GM19239 (cell line): ENCODE results near the gene BCL11B.

Source experiments
- DNase-seq: peaks from one replicate; pipeline ENCODE4 v3.0.0; 2011; ENCODE audit warnings: low spot score; ENCODE audit not compliant: insufficient read length
- FAIRE-seq: peaks from 2 replicates; lab custom pipeline; 2011; peaks lifted over from hg19 to GRCh38; lab: Jason Lieb, UNC

BCL11B gene

DNA sequence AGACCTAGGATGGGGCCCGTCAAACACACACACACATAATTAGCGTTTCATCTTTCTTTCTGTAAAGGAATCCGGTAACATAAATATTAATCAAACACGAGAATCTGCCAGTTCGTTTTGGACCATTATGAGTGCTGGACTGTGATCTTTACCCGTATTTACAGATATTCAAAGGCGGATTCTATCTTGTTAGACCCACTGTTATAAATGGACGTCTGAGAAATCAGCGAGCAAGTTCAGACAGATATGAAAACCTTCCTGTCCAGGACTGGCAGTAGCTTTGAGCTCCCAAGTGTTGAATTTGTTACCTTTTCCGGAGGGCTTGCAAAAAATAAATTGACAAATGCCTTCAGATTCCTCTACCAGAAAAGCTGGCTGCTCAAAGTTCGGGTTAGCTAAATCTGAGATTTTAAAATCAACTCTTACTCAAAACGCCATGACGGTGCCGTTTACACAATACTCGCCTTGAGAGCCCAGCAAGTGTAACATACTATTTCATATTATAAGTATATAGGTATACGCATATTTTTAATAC lies 27.6 kb downstream of the BCL11B start:
- FAIRE-seq (no peak), DNase-seq (no peak)

DNA sequence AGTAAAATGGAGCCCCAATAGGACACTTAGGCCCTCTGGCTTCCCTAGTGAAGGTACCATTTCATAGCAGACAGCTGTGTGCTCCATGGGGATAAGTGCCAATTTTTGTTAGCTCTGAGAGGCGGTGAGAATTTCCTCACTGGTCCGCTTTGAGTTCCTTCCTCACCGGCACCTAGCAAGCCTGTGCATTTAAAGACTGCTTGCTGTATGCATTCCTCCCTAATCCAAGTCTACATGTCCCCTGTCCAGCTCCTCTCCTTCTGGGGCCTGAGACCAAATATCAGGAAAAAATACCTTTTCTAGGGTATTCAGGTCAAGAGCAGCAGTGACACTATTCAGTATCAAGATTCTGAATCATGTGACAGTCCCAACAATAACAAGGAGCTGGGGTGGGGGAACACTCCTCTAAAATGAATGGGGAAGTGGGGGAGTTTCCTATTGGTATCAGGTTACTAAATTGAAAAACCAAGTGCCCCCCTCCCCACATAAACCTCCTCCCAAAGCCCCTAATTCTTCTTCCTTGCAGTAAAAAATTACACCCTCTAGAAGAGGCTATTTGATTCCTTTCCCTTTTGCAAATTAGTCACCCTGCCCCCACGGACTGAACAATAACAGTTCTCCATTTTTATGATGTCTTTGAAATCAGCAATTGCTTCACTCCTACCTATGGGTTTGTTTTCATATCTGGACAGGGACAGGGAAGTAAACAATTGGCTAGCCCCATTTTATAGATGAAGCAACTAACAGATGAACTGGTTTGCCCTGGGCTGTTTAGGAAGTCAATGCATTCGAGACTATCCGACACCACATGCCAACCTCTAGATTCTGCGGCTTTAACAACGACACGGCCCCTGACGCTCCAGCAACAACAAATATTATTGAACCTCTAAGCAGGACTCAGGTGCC lies 28.9 kb downstream of the BCL11B start:
- DNase-seq (no peak), FAIRE-seq (no peak)

DNA sequence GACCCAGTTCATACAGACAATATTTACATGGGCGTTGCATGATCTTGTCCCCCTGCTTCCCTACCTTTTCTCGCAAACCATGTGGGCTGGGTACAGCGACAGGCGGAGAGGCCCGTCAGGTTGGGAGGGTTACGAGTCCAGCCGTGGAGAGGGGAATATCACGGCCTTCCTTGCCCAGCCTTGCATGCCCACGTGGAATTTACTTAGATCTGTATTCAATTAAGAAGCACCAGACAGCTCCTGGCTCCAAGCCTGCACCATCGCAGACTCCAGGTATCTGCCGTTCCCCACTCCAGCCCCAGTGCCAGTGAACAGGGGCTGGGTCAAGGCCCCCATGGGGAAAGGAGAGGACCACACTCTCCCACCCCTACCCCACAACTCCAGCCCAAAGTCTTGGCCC lies 29.8 kb downstream of the BCL11B start:
- no peak for DNase-seq
- FAIRE-seq, result no peak

DNA sequence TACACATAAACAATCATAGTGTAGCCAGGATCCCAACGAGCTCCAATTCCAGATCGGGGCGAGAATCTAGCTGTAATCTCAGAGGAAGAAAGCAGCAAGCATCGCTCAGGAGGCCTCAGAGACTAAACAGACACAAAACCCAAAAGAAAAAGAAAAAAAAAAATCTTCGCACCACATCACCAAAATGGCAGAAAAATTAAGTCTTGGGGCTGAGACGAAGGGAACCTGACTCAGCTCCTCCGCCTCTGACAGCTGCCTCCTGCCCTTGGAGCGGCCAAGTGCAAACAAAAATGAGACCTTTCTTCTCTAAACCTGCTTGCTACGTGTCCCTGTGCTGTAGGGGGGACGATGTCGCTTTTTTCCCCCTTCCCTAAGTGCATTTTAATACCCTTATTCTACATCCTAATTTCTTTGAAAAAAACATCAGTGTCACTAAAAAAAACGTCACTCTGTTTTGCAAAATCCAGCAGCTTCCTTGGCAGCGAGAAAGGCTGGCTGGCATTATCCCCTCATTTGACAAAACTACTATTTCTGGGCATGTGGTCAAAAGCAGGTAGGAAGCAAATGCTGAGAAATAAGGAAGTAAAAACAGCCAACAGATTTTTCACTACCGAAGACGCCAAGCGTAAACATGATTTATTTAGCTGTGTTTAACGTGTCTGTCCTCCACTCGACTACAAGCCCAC lies 30.5 kb downstream of the BCL11B start:
- DNase-seq, result no peak
- FAIRE-seq, result no peak

DNA sequence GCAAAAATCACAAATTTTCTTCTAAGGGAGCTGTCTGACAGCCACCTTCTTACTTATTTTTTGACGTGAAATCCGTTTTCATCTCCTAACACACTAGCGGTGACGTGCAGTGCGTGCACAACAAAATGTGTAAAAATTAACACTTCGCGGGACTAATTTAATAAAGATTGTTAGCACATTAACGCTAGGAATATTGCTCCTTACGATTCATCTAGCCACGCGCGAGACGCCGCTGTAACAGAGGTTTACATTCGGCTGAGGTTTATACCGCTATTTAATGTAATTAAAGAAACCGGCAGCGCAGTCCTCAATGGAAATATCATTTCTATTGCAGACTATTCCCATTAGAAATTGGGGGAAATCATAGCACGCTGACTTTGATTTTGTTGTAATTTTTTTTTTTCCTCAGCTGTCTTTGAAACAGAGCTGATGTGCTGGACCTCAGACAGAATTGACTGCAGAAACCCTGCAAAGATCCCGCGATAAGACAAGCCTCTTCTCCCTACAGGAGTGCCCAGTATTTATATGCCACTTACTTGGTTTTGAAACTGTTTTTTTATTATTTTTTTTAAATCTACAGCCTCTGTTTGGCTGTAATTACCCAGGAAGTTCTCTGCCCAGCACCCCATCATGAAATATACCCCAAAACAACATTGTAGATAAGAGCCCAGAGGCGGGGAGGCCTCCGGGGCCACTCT lies 31.2 kb downstream of the BCL11B start:
- DNase-seq (no peak), FAIRE-seq (no peak)

DNA sequence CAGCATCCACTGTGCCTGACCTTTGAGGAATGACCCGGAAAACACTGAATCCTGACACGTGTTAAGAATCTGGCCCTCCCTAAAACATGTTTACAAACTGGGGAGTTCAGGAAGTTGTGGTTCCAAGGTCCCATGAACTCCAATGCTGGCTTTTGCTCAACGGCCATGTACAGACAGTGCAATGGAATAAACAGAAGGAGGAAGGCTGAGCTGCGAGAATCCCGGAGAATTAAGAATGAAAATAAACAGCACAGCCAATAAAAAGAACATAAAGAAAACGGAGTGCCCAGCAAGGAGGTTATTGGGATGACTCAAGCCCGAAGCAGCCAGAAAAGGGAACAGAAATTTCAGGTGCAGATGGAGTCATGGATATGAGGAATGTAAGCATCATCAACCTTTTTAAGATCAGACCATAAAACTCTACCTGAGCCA lies 32.3 kb downstream of the BCL11B start:
- FAIRE-seq (no peak), DNase-seq (no peak)

DNA sequence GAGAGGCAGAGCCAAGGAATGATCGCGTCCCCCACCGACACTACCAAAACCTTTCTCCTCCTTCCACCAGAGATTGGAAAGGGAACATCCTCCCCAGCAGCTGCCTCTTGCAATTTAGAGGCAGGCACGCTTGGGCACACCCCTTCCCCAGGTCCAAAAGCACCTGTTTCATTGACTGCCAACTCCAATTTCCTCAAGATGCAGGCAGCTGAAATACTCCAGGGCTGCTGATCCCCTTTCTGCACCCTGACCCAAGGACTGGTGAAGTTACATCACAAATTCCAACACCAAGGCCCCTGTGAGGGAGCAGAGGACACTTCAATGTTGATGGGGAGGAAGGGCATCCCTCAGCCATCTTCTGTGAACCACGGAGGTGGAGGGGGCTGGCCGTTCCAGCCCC lies 33.8 kb downstream of the BCL11B start:
- no peak for DNase-seq
- FAIRE-seq, result no peak

DNA sequence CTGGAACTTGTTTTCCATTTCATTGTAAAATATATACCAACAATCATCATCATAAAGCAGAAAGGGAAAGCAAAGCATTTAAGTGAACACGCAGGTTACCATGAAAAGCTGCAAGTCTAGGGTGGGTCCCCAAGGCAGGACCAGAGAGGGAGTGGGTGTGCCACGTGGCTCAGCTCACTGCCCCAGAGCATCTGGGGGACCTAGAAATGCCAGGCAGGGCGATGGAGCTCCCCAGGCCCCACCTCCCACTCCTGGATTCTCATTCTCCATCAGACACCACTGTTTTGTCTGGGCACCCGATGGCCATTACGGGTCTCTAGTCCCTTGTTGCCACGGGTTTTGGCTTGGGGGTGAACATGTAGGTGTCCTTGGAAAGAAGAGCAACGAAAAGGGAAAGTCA lies 34.7 kb downstream of the BCL11B start:
- no peak for FAIRE-seq
- no peak for DNase-seq

DNA sequence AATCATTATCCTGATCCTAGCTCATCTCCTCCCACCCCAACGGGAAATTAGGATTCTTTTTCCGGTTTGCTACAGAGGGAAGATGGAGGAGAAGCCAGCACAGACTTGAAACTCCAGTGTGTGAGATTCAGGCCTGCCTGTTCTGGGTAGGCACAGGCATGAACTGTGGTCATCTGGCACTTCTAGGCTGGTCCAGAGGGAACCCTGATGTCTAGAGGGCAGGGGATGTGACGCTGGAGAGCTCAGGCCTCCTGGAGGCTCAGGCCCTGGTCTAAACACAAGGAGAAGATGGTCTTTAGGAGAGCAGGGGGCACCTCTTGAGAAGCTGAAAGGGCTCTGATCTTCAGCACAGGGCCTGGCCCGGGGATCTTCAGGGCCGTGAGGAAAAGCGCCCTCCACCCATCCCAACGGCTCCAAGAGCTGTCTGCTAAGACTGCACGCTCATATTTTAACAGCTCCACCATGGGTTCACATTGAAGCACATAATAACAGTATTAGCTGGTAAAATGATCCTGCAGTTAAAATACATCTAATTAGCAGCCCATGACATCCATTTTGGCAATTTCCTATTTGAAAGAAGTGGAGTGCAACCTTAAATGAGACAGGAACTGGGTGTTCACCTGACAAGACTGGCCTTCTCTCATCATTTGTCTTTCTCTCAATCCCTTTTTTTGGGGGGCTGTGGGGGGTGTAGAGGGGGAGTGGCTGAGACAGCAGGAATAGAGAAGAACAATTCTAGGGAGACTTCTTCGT lies 35.4 kb downstream of the BCL11B start:
- no peak for FAIRE-seq
- no peak for DNase-seq

DNA sequence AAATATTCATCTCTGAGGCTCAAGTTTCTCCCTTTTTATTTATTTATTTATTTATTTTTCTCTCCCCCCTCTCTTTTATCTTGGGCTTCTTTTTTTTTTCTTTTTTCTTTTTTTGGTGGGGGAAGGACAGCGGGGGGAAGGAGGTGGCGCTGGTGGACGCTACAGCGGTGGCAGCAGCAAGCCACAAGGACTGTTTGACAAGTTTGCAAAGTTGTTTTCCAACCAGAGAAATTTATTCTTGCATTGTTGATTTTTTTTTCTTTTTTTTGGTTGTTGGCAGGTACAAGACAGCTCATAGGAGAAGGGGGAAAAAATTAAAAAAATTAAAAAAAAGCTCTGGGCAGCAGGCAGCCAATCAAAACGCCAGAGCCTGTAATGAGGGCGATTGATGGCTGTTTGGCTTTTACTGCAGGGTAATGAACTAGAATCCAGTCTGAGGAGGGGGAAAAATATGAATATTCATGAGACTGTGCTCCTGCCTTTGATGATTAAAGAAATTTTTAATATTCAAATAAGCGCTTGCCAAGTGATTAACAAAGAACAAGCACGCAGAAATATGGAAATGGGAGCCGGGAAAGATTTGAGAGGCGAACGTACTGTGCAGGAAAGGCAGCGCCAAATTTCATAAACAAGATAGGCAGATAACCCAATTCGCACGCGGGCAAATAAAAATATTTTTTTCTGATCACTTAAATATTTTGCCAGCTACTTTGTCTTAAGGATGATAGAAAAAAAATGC lies 36.2 kb downstream of the BCL11B start:
- DNase-seq (no peak), FAIRE-seq (no peak)

DNA sequence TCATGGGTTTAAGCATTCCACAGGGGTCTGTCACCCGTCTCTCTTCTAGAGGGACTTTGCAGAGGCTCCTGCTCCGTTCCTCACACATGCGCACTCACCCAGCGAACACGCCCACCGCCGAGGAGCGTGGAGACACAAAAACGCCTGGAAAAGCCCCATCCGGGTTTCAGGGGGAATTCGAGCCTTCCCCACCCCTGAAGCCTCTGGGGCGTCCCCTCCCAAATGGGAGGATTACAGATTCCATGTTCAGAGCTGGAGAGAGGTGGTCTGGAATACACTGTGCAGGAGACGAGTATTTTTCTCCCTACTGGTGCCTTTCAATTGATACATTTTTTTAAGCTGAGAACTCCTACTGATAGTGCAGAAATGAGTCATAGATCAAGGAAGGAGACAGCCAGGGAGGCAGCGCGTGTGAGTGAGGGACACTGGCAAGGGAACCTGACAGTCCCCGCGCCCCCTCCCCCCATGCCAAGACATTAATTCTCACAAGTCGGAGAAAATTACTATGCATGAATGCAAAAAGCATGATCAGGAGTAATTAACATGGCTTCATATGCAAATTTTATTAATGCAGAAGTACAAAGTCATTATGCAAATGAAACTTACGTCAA lies 36.9 kb downstream of the BCL11B start:
- DNase-seq, result no peak
- FAIRE-seq, result no peak

DNA sequence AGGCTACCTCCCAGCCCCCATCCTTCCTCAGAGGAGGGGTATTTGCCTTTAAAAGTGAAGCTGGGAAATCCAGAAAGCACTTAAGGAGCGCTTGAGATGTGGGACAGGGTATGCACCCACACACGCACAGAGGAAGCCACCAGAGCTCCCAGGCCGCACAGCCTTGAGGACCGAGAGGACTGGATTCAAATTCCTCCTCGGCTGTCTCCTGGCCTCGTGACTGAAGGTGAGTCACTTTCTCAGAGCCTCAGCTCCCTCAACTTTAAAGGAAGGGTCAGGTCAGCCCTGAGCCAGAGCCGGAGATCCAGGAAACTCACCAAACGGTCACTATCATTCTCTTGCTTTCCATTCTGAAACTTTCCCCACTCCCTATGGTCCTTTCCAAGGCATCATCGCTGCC lies 37.6 kb downstream of the BCL11B start:
- FAIRE-seq (no peak), DNase-seq (no peak)

DNA sequence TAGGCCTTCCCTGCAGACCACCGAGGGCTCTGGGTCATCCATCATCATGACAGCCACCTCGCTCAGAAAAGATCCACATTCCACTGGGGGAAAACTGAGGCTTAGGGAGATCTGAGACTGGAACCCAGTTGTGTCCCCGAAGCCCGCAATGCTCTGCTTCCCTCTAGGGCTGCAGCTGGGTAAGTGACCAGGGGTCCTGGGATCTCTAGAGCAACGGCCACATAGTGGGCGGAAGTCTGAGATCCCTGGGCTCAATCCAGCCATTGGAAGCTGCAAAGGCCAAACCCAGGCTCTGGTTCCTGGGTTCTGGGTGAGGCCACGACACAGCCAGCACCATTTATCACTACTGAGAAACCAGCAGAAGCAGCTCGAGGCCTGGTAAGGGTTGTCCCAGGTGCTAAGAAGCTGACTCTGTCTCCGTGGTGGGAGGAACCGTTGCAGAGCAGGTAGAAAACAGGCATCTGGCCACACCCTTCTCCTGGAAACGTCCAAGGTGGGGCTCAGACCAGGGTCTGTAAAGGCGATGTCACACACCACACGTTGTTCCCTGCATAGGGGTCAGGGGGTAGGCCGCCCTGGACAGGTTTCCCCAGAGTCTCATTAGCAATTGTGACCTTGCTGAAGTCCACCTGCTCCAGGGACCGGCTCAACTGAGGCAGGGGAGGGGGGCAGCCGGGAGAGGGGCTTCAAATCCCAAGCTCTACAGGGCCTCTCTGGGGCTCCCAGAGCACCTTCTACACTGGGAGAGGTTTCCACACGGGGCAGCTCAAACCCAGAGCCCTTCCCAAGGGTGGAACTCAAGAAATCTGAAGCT lies 38.6 kb downstream of the BCL11B start:
- no peak for FAIRE-seq
- DNase-seq, result no peak

DNA sequence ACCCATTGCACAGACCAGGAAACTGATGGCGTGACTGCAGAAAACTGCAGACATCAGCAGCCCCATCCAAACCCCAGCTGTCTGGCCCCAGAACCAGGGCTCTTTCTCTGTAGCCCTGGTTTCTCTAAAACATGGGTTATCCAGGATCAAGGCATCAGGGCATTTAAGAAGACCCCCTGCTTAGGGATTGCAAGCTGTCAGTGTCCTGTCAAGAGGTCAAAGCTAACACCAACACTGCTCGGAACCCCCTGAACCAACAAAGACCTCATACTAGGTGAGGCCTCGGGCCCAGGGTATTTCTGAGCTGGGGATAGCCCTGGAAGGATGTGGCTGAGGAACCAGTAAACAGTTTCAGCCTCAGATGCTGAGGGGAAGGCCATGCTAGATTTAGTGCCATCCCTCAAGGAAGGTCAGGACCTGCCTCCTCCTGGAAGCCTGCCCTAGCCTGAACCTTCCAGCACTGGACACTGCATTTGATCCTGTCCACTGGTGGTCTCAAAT lies 39.2 kb downstream of the BCL11B start:
- DNase-seq (no peak), FAIRE-seq (no peak)

DNA sequence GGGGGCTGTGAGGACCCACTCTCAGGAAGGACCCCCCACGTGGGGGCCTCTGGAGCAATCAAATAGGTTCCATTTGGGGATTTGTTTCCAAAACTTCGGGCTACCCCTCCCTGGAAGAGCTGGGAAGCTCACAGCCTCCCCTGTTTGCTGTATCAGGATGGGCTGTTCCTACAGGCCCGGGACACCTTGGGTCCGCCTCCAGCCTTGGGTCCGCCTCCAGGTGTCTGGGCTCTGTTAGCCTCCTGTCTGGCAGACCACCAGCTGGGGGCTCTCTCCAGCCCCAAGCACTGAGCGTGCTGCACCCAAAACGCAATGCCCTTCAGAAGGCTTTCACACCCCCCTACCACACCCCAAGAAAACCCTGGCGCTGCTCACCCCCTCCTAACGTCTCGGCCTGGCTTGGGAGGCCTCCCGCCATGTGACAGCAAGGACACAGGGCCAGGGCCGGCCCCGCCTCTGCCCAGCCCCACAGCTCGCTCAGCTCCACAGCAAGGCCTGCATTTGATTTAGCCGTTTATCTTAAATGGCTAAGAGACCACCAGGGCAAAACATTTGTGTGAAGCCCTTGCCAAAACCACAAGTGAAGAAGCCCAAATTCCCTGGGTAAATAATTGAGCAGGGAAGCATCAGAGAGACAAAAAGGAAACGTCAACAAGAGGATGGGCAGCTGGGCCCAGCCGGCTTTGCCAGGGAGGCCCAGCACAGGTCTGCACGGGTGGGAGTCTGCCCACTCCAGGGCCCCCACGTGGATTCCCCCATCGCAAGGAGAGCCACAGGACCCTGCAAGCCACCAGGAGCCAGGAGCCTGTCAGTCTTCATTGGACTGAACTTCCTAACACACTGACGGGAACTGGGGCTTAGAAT lies 39.9 kb downstream of the BCL11B start:
- DNase-seq (no peak), FAIRE-seq (no peak)

DNA sequence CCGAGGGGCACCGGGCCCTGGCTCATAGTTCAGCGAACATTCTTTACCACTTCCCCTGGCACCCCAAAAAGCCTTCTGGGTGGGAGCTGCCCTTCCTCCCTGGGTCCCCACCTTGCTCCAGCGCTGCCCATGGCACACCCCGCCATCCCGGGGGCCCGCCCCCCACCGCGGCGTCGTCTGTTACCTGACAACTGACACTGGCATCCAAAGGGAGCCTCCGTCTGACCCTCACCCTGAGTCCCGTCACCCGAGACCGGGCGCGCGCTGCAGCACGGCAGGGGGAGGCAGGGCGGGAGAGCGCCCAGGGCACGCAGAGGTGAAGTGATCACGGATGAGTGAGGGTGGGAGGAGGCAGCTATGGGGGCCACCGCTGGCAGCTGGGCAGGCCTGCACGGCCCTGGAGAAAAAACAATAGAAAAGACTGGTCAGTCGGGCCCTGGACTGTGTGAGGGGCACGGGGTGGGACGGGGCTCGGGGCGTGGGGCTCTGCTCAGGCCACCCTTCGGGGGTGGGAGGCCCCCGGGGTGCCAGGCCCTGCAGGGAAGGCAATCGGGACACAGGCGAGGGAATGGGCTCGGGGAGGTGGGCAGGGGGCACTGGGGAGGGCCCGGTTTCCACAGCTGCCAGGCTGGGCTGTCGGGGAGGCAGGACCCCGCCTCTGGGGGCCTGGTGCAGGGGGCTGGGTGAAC lies 40.7 kb downstream of the BCL11B start:
- DNase-seq, result no peak
- no peak for FAIRE-seq
